Central memory CD8-positive, alpha-beta T cell (primary cell): ENCODE measurements around the gene ARHGAP26.

Source experiments
- ATAC-seq: fragments of 150-1000 bp; cut with Tn5 transposase; replicated peaks from 2 replicates; pipeline ENCODE4 v1.10.0; 2022; ENCODE audit warnings: mild to moderate bottlenecking, moderate FRiP score, moderate number of reproducible peaks; ENCODE audit not compliant: poor library complexity, severe bottlenecking; ENCODE audit errors: extremely low read depth
- DNase-seq, 2 donors: peaks; one replicate each; pipeline ENCODE4 v3.0.0; 2021; ENCODE audit warnings: low spot score in 2 of 2
- H3K27ac Mint-ChIP-seq: one replicate; pipeline ENCODE4 v1.8.0; 2022; ENCODE audit warnings: low read depth, mild to moderate bottlenecking, moderate library complexity, mixed read lengths
- H3K27me3 Mint-ChIP-seq: one replicate; pipeline ENCODE4 v1.8.0; 2022; ENCODE audit warnings: mixed read lengths
- H3K36me3 Mint-ChIP-seq: one replicate; pipeline ENCODE4 v1.8.0; 2022; ENCODE audit warnings: mild to moderate bottlenecking, moderate library complexity, mixed read lengths; ENCODE audit not compliant: insufficient read depth
- H3K4me1 Mint-ChIP-seq: one replicate; pipeline ENCODE4 v1.8.0; 2022; ENCODE audit warnings: mixed read lengths
- H3K4me3 Mint-ChIP-seq: one replicate; pipeline ENCODE4 v1.8.0; 2022; ENCODE audit warnings: mild to moderate bottlenecking, moderate library complexity, mixed read lengths
- H3K9me3 Mint-ChIP-seq: one replicate; pipeline ENCODE4 v1.8.0; 2022; ENCODE audit warnings: mixed read lengths

ARHGAP26 gene

GRCh38 chr5:143037708-143038107, 267.5 kb downstream of the ARHGAP26 start:
- H3K4me3 Mint-ChIP-seq, result no peak overlapping the region
- H3K4me1 Mint-ChIP-seq, result peaks cover 8% of the 10 kb centered on the region
- DNase-seq (no peak), ATAC-seq (no peak)
- no peaks in the 10 kb centered on the region for H3K9me3 Mint-ChIP-seq
- peaks cover 28% of the 10 kb centered on the region for H3K36me3 Mint-ChIP-seq
- H3K27me3 Mint-ChIP-seq, result no peaks in the 10 kb centered on the region
- H3K27ac Mint-ChIP-seq, result no peak overlapping the region

- Mint-ChIP-seq H3K4me1 (peaks cover 13% of the 10 kb centered on the region), H3K36me3 (peaks cover 31% of the 10 kb centered on the region), H3K27ac (no peak overlapping the region)
Measured at GRCh38 chr5:143040622-143041021, 270.4 kb downstream of the ARHGAP26 start.

GRCh38 chr5:143041461-143041860, 271.3 kb downstream of the ARHGAP26 start:
- no peak for ATAC-seq
- Mint-ChIP-seq H3K36me3 (peaks cover 28% of the 10 kb centered on the region), H3K9me3 (no peaks in the 10 kb centered on the region), H3K4me3 (no peak overlapping the region), H3K27ac (no peak overlapping the region), H3K4me1 (peaks cover 8% of the 10 kb centered on the region), H3K27me3 (no peaks in the 10 kb centered on the region)
- no peak for DNase-seq

More at GRCh38 chr5:143040622-143041021, 270.4 kb downstream of the ARHGAP26 start:
- Mint-ChIP-seq H3K4me3 (no peak overlapping the region), H3K27me3 (no peaks in the 10 kb centered on the region), H3K9me3 (no peaks in the 10 kb centered on the region)
- ATAC-seq (no peak), DNase-seq (no peak)

- no peak for ATAC-seq
- Mint-ChIP-seq H3K36me3 (peaks cover 25% of the 10 kb centered on the region), H3K27me3 (no peaks in the 10 kb centered on the region), H3K4me1 (peaks cover 5% of the 10 kb centered on the region), H3K27ac (no peak overlapping the region), H3K9me3 (no peaks in the 10 kb centered on the region), H3K4me3 (no peak overlapping the region)
- no peak for DNase-seq
Measured at GRCh38 chr5:143041972-143042770, 272.0 kb downstream of the ARHGAP26 start.

GRCh38 chr5:143044265-143044664, 274.1 kb downstream of the ARHGAP26 start:
- DNase-seq, result no peak
- no peaks in the 10 kb centered on the region for H3K27me3 Mint-ChIP-seq

GRCh38 chr5:143045062-143045461, 274.9 kb downstream of the ARHGAP26 start:
- Mint-ChIP-seq H3K9me3 (no peaks in the 10 kb centered on the region), H3K4me1 (peaks cover 13% of the 10 kb centered on the region), H3K4me3 (no peak overlapping the region), H3K27ac (no peak overlapping the region), H3K27me3 (no peaks in the 10 kb centered on the region), H3K36me3 (peaks cover 16% of the 10 kb centered on the region)
- DNase-seq (no peak), ATAC-seq (no peak)

More at GRCh38 chr5:143044265-143044664, 274.1 kb downstream of the ARHGAP26 start:
- Mint-ChIP-seq H3K36me3 (peaks cover 19% of the 10 kb centered on the region), H3K4me1 (peaks cover 12% of the 10 kb centered on the region), H3K27ac (no peak overlapping the region), H3K9me3 (no peaks in the 10 kb centered on the region), H3K4me3 (no peak overlapping the region)
- no peak for ATAC-seq

GRCh38 chr5:143046314-143046713, 276.1 kb downstream of the ARHGAP26 start:
- no peak for ATAC-seq
- Mint-ChIP-seq H3K36me3 (peaks cover 19% of the 10 kb centered on the region), H3K27ac (no peak overlapping the region), H3K27me3 (no peaks in the 10 kb centered on the region), H3K9me3 (no peaks in the 10 kb centered on the region), H3K4me3 (no peak overlapping the region), H3K4me1 (peaks cover 18% of the 10 kb centered on the region)
- no peak for DNase-seq

GRCh38 chr5:143047091-143047490, 276.9 kb downstream of the ARHGAP26 start:
- no peak for ATAC-seq
- Mint-ChIP-seq H3K27me3 (no peaks in the 10 kb centered on the region), H3K4me1 (peaks cover 18% of the 10 kb centered on the region), H3K4me3 (no peak overlapping the region), H3K27ac (no peak overlapping the region), H3K36me3 (peaks cover 13% of the 10 kb centered on the region), H3K9me3 (no peaks in the 10 kb centered on the region)
- DNase-seq, result no peak

- Mint-ChIP-seq H3K27me3 (no peaks in the 10 kb centered on the region), H3K4me3 (no peak overlapping the region), H3K9me3 (no peaks in the 10 kb centered on the region), H3K27ac (peak overlapping the region; percentile 62), H3K4me1 (peaks cover 29% of the 10 kb centered on the region), H3K36me3 (peaks cover 14% of the 10 kb centered on the region)
- ATAC-seq (no peak), DNase-seq (no peak)
Measured at GRCh38 chr5:143050183-143050582, 280.0 kb downstream of the ARHGAP26 start.

- Mint-ChIP-seq H3K4me1 (peaks cover 42% of the 10 kb centered on the region), H3K36me3 (peaks cover 23% of the 10 kb centered on the region)
- no peak for DNase-seq
Measured at GRCh38 chr5:143051244-143052058, 281.3 kb downstream of the ARHGAP26 start.

GRCh38 chr5:143052967-143053682, 282.9 kb downstream of the ARHGAP26 start:
- no peaks in the 10 kb centered on the region for H3K9me3 Mint-ChIP-seq
- DNase-seq (no peak), ATAC-seq (no peak)
- no peak overlapping the region for H3K27ac Mint-ChIP-seq
- peaks cover 28% of the 10 kb centered on the region for H3K36me3 Mint-ChIP-seq
- no peak overlapping the region for H3K4me3 Mint-ChIP-seq
- H3K27me3 Mint-ChIP-seq, result no peaks in the 10 kb centered on the region
- H3K4me1 Mint-ChIP-seq, result peaks cover 45% of the 10 kb centered on the region

More at GRCh38 chr5:143051244-143052058, 281.3 kb downstream of the ARHGAP26 start:
- Mint-ChIP-seq H3K4me3 (no peak overlapping the region), H3K27ac (no peak overlapping the region), H3K9me3 (no peaks in the 10 kb centered on the region), H3K27me3 (no peaks in the 10 kb centered on the region)
- no peak for ATAC-seq

- DNase-seq, result no peak
- H3K27me3 Mint-ChIP-seq, result no peaks in the 10 kb centered on the region
- peak overlapping the region; percentile 62 for H3K27ac Mint-ChIP-seq
- H3K4me1 Mint-ChIP-seq, result peaks cover 43% of the 10 kb centered on the region
- ATAC-seq, result no peak
- no peaks in the 10 kb centered on the region for H3K9me3 Mint-ChIP-seq
- no peak overlapping the region for H3K4me3 Mint-ChIP-seq
- H3K36me3 Mint-ChIP-seq, result peaks cover 33% of the 10 kb centered on the region
Measured at GRCh38 chr5:143053780-143054179, 283.6 kb downstream of the ARHGAP26 start.
